Measurements from ENCODE around the gene AHCTF1.

- TF ChIP-seq EZH2phosphoT487 (IDR thresholded peaks at IDR 0.05; ENCODE audit: insufficient read depth, low read depth) (no peak), EZH2 (IDR thresholded peaks at IDR 0.05; ENCODE audit: insufficient read depth, poor library complexity, severe bottlenecking) (no peak)
These were observed 29.9 kb downstream of the AHCTF1 start for GRCh38 chr1:246901874-246902273.

Measured in GM23248 (cell line).